Measurements from ENCODE around the gene ANKRD40CL.

- TF ChIP-seq POLR2A (IDR thresholded peaks at IDR 0.05) (no peak), CTCF (IDR thresholded peaks at IDR 0.05) (no peak)
Measured at GRCh38 chr17:50794361-50794760, 27.0 kb upstream of the ANKRD40CL start.
